AG09309 (cell line): ENCODE results near the gene PLD3.

Source experiments
- DNase-seq: peaks from one replicate; pipeline ENCODE4 v3.0.0-alpha.2; 2010; ENCODE audit warnings: low read depth
- H3K4me3 ChIP-seq: 2 replicates; pipeline ENCODE4 v1.5.1; 2011; ENCODE audit warnings: mild to moderate bottlenecking, low read depth, low read length, moderate library complexity; ENCODE audit not compliant: control insufficient read depth
- TF ChIP-seq, protein P1 (sequence below): IDR thresholded peaks from 2 replicates; pipeline ENCODE4 v1.5.1; 2011; ENCODE audit warnings: mild to moderate bottlenecking, low read depth, low read length, inconsistent platforms; ENCODE audit not compliant: insufficient read depth, control insufficient read depth; ENCODE audit errors: missing control alignments

PLD3 gene

DNA sequence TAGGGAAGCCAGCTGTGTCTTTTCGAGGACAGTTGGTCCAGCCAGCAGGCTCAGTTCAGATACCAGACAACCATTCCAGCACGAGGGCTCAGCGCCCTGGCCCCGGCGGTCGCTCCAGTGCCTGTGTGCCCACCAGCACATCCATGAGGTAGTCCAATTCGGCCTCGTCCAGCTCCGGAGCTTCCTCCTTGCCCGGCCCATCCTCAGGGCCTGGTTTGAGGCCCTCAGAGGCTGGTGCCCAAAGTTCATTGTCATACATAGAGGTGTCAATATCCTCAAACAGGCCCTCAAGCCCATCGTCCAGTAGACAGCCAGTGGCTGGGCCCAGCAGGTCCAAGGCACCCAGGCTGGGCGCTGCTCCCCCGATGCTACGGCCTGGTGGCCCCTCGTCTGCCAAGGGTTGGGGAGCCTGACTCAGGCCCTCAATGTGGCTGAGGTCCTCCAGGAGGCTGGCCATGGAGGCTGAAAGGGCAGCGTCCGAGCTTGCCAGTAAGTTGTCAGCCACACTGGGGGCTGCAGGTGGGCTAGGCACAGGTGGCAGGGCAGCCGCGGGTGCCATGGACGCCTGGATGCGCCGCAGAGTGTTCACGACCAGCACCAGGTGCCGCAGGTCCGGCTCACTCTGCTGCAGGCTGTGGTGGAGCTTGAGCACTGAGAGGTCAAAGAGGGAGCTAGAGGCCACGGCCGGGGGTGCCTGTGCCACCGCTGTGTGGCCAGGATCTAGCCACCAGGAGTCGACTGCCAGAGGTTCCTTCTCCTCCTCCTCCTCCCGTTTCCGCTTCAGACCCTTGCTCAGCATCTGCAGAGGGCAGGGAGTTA, 74.5 kb downstream of the PLD3 start:
- TF ChIP-seq, protein P1, sequence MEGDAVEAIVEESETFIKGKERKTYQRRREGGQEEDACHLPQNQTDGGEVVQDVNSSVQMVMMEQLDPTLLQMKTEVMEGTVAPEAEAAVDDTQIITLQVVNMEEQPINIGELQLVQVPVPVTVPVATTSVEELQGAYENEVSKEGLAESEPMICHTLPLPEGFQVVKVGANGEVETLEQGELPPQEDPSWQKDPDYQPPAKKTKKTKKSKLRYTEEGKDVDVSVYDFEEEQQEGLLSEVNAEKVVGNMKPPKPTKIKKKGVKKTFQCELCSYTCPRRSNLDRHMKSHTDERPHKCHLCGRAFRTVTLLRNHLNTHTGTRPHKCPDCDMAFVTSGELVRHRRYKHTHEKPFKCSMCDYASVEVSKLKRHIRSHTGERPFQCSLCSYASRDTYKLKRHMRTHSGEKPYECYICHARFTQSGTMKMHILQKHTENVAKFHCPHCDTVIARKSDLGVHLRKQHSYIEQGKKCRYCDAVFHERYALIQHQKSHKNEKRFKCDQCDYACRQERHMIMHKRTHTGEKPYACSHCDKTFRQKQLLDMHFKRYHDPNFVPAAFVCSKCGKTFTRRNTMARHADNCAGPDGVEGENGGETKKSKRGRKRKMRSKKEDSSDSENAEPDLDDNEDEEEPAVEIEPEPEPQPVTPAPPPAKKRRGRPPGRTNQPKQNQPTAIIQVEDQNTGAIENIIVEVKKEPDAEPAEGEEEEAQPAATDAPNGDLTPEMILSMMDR, result no peak
- DNase-seq, result no peak
- H3K4me3 ChIP-seq, result no peak overlapping the region

DNA sequence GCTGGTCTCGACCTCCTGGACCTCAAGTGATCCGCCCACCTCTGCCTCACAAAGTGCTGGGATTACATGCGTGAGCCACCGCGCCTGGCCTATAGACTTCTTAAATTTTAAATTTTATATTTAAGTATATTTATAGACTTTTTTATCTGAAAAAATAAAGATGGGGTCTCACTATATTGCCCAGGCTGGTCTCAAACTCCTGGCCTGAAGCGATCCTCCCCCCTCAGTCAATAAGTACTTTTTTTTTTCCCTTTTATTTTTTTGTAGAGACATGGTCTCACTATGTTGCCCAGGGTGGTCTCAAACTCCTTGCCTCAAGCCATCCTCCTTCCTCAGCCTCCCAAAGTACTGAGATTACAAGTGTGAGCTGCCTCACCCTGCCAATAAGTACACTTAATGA, 75.4 kb downstream of the PLD3 start:
- DNase-seq, result no peak
- H3K4me3 ChIP-seq, result peak overlapping the region; percentile 90
- TF ChIP-seq, protein P1, result no peak

DNA sequence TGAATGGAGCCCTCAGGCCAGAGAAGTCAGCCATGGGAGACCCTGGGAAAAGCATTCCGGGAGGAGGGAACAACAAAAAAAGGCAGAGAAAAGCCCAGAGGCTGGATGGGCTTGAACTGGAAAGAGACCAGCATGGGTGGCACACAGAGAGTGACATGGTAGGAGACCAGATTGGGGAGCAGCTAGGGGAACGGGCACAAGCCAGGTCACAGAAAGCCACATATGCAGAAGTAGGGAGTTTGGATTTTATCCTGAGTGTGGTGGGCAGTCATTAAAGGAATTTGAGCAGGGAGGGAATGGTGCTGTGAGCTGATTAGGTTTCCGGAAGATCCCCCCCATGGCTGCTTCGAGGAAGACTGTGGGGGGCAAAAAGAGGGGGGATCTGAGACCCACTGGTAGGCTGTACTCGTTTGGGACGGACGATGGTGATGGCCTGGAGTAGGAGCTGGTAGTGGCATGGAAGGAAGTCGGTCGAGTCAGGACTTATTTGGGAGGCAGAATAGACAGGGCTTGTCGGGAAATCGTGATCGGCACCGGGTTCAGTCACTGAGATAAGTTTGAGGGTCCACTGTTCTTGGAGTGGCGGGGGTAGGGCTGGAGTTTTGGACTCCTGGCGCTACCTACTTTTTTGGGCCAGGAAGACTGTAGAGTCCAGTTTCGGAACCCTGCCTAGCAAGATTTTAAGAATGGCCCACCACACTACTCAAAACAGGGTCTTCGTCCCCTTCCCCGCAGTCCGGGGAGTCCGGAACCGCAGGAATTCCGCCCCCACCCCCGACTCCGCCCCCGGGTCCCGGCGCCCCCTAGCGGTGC, 76.3 kb downstream of the PLD3 start:
- TF ChIP-seq, protein P1, result no peak
- no peak for DNase-seq

DNA sequence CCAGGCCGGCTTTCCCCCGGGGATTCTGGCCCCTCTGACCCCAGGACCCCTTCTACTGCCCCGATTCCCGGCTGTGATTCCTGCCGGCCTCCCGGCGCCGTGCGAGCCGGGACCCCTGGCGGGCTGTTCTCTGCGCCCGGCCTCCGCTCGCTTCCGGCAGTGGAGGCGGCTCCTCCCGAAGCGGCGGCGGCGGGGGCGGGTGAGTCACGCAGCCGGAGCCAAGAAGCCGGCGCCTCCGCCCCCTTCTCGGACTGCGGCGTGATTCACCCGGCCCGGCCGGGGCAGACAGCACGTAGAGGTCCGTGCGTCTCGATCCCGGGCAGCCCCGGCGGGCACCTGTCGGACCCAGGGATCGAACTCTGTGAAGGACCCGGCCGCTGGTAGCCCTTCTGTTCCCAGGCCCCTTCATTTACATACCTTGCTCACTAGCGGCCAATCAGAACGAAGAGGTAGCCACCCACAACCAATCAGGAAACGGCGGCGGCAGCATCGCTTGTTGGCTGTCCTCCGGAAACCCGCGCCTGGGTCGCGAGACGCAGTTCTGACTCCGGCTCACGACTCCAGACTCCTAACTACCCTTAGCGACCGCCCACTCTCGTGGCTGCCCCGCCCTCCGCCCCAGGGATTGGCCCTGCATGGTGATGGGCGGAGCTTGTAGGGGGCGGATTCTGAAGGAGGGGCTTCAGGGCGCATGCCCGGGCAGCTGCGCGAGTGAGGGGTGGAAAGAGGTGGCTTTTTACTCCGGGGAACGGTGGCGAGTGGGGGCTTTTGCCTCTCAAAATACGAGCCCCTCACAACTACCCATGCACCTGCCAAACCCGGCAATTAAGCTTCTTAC, 77.2 kb downstream of the PLD3 start, which contains the start of gene SERTAD1:
TSS of gene SERTAD1 (minus strand) at position 543 of the 838 bp plus-strand sequence. CDS start 2,446 bp downstream, outside the sequence.
- H3K4me3 ChIP-seq, result peak within 1 kb of the TSS; percentile 90
- DNase-seq, result peak; percentile 95
- TF ChIP-seq, protein P1, result peak; percentile 63

More for the DNA sequence above, 76.3 kb downstream of the PLD3 start:
- H3K4me3 ChIP-seq, result peak overlapping the region; percentile 90
